Stimulated activated naive CD4-positive, alpha-beta T cell (primary cell): ENCODE measurements around the gene PIP5K1B.

Experiments
- DNase-seq, 6 experiments: peaks; one replicate each; lab custom pipeline; 2025; lab: John Stamatoyannopoulos, UW

The PIP5K1B gene

GRCh38 chr9:68953771-68954170 lies 248.7 kb downstream of the PIP5K1B start:
- no peak for DNase-seq

GRCh38 chr9:68955330-68955729 lies 250.3 kb downstream of the PIP5K1B start:
- DNase-seq: peak in 1 of 6 experiments; percentile 5

GRCh38 chr9:68957479-68957878 lies 252.4 kb downstream of the PIP5K1B start:
- DNase-seq: no peak

- no peak for DNase-seq
Measured at GRCh38 chr9:68961587-68961986, 256.5 kb downstream of the PIP5K1B start.

GRCh38 chr9:68963416-68963815 lies 258.4 kb downstream of the PIP5K1B start:
- DNase-seq: no peak

- DNase-seq: no peak
Measured at GRCh38 chr9:68964102-68964541, 259.1 kb downstream of the PIP5K1B start.

- no peak for DNase-seq
Measured at GRCh38 chr9:68964765-68965164, 259.7 kb downstream of the PIP5K1B start.

- DNase-seq: no peak
Measured at GRCh38 chr9:68966496-68966944, 261.5 kb downstream of the PIP5K1B start.

- no peak for DNase-seq
Measured at GRCh38 chr9:68967800-68968199, 262.8 kb downstream of the PIP5K1B start.

GRCh38 chr9:68969538-68969937 lies 264.5 kb downstream of the PIP5K1B start:
- DNase-seq: no peak

- DNase-seq: no peak
Measured at GRCh38 chr9:68970151-68970550, 265.1 kb downstream of the PIP5K1B start.

GRCh38 chr9:68973619-68974018 lies 268.6 kb downstream of the PIP5K1B start:
- no peak for DNase-seq

GRCh38 chr9:68974431-68974830 lies 269.4 kb downstream of the PIP5K1B start:
- no peak for DNase-seq

- no peak for DNase-seq
Measured at GRCh38 chr9:68974901-68975300, 269.9 kb downstream of the PIP5K1B start.

- DNase-seq: no peak
Measured at GRCh38 chr9:68975365-68976043, 270.5 kb downstream of the PIP5K1B start.

- DNase-seq: no peak
Measured at GRCh38 chr9:68978066-68978465, 273.0 kb downstream of the PIP5K1B start.

- no peak for DNase-seq
Measured at GRCh38 chr9:68978501-68978900, 273.5 kb downstream of the PIP5K1B start.

GRCh38 chr9:68979538-68980314 lies 274.7 kb downstream of the PIP5K1B start:
- DNase-seq: peak in 3 of 6 experiments; percentile 7 to 23 (median 22)

GRCh38 chr9:68980341-68980914 lies 275.4 kb downstream of the PIP5K1B start:
- DNase-seq: no peak

- no peak for DNase-seq
Measured at GRCh38 chr9:68981789-68982188, 276.7 kb downstream of the PIP5K1B start.

GRCh38 chr9:68983008-68983411 lies 278.0 kb downstream of the PIP5K1B start:
- DNase-seq: no peak

GRCh38 chr9:68983522-68984424 lies 278.7 kb downstream of the PIP5K1B start:
- DNase-seq: no peak
